HUES64 (cell line): ENCODE data around the gene C5AR2.

Experiments
- H3K27ac ChIP-seq: 2 replicates; pipeline ENCODE4 v1.7.0; 2013; ENCODE audit warnings: low read depth, low read length, inconsistent platforms
- H3K27me3 ChIP-seq: 2 replicates; pipeline ENCODE4 v1.6.1; 2013; ENCODE audit warnings: mild to moderate bottlenecking, low read length; ENCODE audit not compliant: insufficient read depth
- H3K36me3 ChIP-seq: 2 replicates; pipeline ENCODE4 v1.6.1; 2013; ENCODE audit warnings: mild to moderate bottlenecking, low read length; ENCODE audit not compliant: insufficient read depth
- H3K4me1 ChIP-seq: 2 replicates; pipeline ENCODE4 v1.6.1; 2013; ENCODE audit warnings: mild to moderate bottlenecking, low read length, moderate library complexity; ENCODE audit not compliant: insufficient read depth
- H3K4me3 ChIP-seq: 2 replicates; pipeline ENCODE4 v1.5.1; 2013; ENCODE audit warnings: mild to moderate bottlenecking, low read length, moderate library complexity
- H3K9ac ChIP-seq: 2 replicates; pipeline ENCODE4 v1.6.1; 2013; ENCODE audit warnings: mild to moderate bottlenecking, low read depth, low read length
- H3K9me3 ChIP-seq: 2 replicates; pipeline ENCODE4 v1.6.1; 2013; ENCODE audit warnings: low read depth, low read length; ENCODE audit not compliant: insufficient read depth
- WGBS: fragments of 150-250, 120-280 bp; methylation state at CpG from one replicate; pipeline ENCODE4 v1.1.7; 2013; ENCODE audit warnings: missing lambda C conversion rate; 5-methylcytosine and 5-hydroxymethylcytosine counted together

C5AR2 gene

DNA sequence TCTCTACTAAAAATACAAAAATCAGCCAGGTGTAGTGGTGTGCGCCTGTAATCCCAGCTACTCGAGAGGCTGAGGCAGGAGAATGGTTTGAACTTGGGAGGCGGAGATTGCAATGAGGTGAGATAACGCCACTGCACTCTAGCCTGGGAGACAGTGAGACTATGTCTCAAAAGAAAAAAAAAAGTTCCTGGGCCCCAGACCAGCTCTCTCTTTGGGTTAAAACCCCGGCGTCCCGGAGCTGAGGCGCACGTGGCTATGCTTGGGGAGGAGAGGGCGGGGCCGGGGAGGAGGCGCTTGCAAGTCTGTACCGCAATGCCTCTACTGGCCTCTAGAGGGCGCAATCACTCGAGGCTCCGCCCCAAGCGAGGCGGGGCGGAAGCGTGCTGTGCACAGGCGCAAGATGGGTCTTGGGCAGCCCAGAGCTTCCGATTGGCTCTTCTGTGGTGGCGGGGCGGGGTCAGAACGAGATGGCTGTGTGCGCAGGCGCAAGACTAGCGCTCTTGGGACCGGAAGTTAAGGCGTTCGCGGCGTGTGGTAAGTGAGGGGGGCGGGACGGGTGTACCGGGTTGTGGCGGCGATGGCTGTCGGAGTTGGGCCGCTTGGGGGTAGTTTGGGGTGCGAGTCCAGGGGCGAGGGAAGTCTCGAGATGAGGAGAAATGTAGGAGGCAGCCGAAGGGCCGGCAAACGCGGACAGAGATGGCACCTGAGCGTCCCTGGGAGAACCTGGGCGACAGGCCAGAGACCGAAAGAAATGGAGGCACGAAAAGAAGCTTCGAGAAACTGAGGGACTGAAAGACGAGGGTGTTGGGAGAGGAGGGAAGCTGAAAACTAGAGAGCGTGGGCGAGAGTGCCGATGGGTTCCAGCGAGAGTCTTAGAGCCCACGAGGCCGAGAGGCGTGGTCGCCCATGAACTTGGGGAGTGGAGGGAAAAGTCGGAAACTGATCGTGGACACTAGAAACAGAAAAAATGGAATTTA is 17.1 kb downstream of the C5AR2 start, which contains the start of gene DHX34:
Gene DHX34, plus strand, starts transcription at position 497 of the 977 bp plus-strand sequence. CDS start 3,716 bp downstream, outside the sequence.
- WGBS, result 5% methylated on average over 63 of the region's 63 CpGs
- Histone ChIP-seq H3K27me3 (no peaks in the 10 kb centered on the region), H3K27ac (peak within 1 kb of the TSS; percentile 3; the same call in 1 of the 2 replicates), H3K4me1 (no peaks in the 10 kb centered on the region), H3K9me3 (no peaks in the 10 kb centered on the region), H3K9ac (peak within 1 kb of the TSS; percentile 83), H3K36me3 (peaks cover 23% of the 10 kb centered on the region), H3K4me3 (peak within 1 kb of the TSS; percentile 84)

DNA sequence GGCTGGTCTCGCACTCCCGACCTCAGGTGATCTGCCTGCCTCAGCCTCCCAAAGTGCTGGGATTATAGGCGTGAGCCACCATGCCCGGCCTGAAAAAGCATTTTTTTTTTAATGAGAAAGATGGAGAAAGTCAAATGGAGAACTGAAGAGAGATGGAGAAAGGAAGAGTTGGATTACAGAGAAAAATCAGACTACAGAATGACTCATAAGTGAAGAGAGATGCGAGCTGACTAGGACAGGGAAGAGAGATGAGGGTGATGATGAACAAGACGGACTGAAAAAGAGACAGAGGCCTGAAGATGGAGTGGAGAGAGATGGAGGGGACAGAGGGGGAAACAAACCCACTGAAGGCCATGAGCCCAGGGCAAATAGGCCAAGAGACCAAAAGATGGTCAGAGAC is 18.7 kb downstream of the C5AR2 start:
- WGBS, result 94% methylated on average over 6 of the region's 6 CpGs
- H3K4me1 ChIP-seq, result no peaks in the 10 kb centered on the region
- H3K9me3 ChIP-seq, result no peaks in the 10 kb centered on the region
- no peak overlapping the region for H3K4me3 ChIP-seq
- peaks cover 36% of the 10 kb centered on the region for H3K36me3 ChIP-seq
- no peak overlapping the region for H3K27ac ChIP-seq
- H3K9ac ChIP-seq, result no peak overlapping the region
- H3K27me3 ChIP-seq, result no peaks in the 10 kb centered on the region

DNA sequence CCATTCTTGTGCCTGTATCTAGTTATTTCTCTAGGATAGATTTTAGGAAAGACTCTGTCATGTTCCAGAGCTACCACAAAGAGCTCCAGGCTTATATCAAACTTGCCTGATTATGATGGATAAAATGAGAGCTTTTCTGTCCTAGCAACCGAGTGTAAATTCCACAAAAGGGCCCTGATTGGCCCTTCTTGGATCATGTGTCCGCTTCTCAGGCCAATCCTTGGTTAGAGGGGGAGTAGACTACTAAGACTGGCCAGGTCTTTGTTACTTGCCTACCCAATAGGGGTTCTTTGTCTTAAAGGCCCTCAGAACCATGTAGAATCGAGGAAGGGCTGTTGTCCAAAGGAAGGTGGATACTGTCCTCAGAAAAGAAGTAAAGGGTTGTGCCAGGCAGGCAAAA is 19.6 kb downstream of the C5AR2 start:
- Histone ChIP-seq H3K4me3 (no peak overlapping the region), H3K9ac (no peak overlapping the region), H3K27ac (peak overlapping the region; percentile 40; the same call in 1 of the 2 replicates), H3K9me3 (no peaks in the 10 kb centered on the region), H3K27me3 (no peaks in the 10 kb centered on the region), H3K4me1 (no peaks in the 10 kb centered on the region), H3K36me3 (peaks cover 45% of the 10 kb centered on the region)
- 88% methylated on average over 3 of the region's 3 CpGs for WGBS

DNA sequence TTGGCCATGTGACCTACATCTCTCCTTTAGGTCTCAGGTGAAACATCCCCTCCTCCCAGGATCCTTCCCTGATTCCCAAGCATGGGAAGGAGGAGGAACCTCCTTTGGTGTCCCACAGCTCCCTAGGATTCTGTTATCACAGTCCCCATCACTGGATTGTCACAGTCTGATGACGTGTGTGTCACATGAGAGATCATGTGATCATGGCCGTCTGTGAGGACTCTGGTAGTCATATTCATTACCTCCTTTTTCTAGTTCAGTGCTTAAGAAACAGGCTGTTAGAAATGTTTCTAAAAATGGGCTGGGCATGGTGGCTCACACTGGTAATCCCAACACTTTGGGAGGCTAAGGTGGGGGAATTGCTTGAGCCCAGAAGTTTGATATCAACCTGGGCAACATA is 20.1 kb downstream of the C5AR2 start:
- Histone ChIP-seq H3K27ac (peak overlapping the region; percentile 40; the same call in 1 of the 2 replicates), H3K4me3 (no peak overlapping the region), H3K27me3 (no peaks in the 10 kb centered on the region), H3K4me1 (no peaks in the 10 kb centered on the region), H3K9me3 (no peaks in the 10 kb centered on the region), H3K36me3 (peaks cover 50% of the 10 kb centered on the region), H3K9ac (no peak overlapping the region)
- WGBS, result 90% methylated on average over 2 of the region's 2 CpGs

DNA sequence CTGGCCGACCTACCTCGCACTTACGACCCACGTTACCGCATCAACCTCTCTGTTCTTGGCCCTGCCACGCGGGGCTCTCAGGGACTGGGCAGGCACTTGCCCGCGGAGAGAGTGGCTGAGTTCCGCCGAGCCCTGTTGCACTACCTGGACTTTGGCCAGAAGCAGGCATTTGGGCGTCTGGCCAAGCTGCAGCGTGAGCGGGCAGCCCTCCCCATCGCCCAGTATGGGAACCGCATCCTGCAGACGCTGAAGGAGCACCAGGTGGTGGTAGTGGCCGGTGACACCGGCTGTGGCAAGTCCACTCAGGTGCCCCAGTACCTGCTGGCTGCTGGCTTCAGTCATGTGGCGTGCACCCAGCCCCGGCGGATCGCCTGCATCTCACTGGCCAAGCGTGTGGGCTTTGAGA is 21.3 kb downstream of the C5AR2 start:
- Histone ChIP-seq H3K9me3 (no peaks in the 10 kb centered on the region), H3K4me1 (no peaks in the 10 kb centered on the region), H3K36me3 (peaks cover 62% of the 10 kb centered on the region), H3K27me3 (no peaks in the 10 kb centered on the region), H3K27ac (no peak overlapping the region), H3K9ac (no peak overlapping the region), H3K4me3 (no peak overlapping the region)
- 96% methylated on average over 24 of the region's 24 CpGs for WGBS

DNA sequence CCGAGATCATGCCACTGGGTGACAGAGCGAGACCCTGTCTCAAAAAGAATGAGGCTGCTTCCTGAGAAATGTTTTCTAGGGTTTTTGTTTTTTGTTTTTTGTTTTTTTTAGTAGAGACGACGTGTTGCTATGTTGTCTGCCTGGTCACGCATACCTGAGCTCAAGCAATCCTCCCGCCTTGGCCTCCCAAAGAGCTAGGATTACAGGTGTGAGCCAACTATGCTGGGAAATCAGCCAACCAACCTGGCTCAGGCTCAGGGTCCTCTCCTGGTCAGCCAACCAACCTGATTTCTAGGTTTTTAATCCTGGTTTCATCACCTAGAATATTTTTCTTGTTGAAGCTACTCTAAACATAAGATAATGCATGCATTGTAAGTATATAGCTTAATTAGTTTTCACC is 24.9 kb downstream of the C5AR2 start:
- H3K36me3 ChIP-seq, result peaks cover 95% of the 10 kb centered on the region
- H3K27ac ChIP-seq, result no peak overlapping the region
- no peak overlapping the region for H3K4me3 ChIP-seq
- no peaks in the 10 kb centered on the region for H3K4me1 ChIP-seq
- no peaks in the 10 kb centered on the region for H3K27me3 ChIP-seq
- no peak overlapping the region for H3K9ac ChIP-seq
- no peaks in the 10 kb centered on the region for H3K9me3 ChIP-seq
- WGBS, result 97% methylated on average over 6 of the region's 6 CpGs

DNA sequence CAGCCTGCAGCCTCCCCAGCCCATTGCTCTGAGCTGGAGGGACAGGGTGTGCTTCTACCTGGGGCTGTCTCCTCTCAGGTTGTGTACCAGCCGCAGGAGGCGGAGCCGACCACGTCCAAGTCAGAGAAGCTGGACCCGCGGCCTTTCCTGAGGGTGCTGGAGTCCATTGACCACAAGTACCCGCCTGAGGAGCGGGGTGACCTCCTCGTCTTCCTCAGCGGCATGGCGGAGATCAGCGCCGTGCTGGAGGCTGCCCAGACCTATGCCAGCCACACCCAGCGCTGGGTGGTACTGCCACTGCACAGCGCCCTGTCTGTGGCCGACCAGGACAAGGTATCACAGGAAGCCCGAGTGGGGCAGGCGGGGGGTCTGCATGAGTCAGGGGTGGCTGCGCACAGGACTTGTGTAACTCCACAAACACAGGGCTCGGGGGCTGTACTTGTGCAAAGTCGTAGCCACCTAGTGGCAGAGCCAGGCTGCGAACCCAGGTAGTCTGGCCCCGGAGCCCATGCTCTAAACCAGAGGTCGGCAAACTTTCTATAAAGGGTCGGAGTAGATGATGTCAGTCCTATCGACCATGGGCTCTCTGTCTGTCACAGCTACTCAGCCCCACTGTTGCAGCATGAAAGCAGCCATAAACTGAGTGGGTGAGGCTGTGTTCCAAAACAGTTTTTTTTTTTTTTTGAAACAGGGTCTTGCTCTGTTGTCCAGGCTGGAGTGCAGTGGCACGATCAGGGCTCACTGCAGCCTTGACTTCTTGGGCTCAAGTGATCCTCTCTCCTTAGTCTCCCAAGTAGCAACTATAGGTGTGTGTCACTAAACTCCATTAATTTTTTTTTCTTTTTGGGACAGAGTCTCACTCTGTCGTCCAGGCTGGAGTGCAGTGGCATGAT is 26.1 kb downstream of the C5AR2 start:
- Histone ChIP-seq H3K9me3 (no peaks in the 10 kb centered on the region), H3K4me1 (no peaks in the 10 kb centered on the region), H3K27ac (no peak overlapping the region), H3K36me3 (peaks cover 95% of the 10 kb centered on the region), H3K27me3 (no peaks in the 10 kb centered on the region), H3K4me3 (no peak overlapping the region), H3K9ac (no peak overlapping the region)
- WGBS, result 96% methylated on average over 28 of the region's 28 CpGs

DNA sequence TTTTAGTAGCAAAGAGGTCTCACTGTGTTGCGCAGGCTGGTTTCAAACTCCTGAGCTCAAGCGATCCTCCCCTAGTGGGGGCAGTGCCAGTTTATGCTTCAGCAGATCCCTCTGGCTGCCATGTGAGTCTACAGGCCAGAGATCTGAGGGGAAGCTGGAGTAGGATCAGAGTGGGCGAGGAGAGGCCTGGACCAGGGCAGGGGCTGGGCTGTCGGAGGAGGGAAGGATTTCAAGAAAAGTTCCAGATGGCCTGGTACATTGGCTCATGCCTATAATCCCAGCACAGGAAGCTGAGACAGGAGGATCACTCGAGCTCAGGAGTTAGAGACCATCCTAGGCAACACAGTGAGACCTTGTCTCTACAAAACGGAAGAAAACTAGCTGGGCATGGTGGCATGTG is 27.0 kb downstream of the C5AR2 start:
- Histone ChIP-seq H3K36me3 (peaks cover 96% of the 10 kb centered on the region), H3K9ac (no peak overlapping the region), H3K9me3 (no peaks in the 10 kb centered on the region), H3K4me3 (no peak overlapping the region), H3K27ac (no peak overlapping the region), H3K4me1 (no peaks in the 10 kb centered on the region), H3K27me3 (no peaks in the 10 kb centered on the region)
- WGBS, result 95% methylated on average over 6 of the region's 6 CpGs

DNA sequence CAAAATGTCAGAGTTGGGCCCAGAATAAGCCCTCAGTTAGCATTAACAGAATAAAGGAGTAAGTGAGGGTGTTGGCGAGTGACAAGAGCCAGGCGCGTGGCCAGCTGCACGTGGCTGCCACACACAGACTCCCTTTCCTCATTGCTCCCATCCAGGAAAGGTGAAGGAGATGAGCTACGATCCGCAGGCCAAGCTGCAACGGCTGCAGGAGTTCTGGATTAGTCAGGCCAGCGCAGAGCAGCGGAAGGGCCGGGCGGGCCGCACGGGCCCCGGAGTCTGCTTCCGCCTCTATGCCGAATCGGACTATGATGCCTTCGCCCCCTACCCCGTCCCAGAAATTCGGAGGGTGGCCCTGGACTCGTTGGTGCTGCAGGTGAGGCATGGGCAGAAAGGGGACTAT is 30.3 kb downstream of the C5AR2 start:
- peaks cover 87% of the 10 kb centered on the region for H3K36me3 ChIP-seq
- no peak overlapping the region for H3K4me3 ChIP-seq
- no peaks in the 10 kb centered on the region for H3K4me1 ChIP-seq
- no peaks in the 10 kb centered on the region for H3K27me3 ChIP-seq
- H3K27ac ChIP-seq, result no peak overlapping the region
- 96% methylated on average over 21 of the region's 21 CpGs for WGBS
- no peak overlapping the region for H3K9ac ChIP-seq
- no peaks in the 10 kb centered on the region for H3K9me3 ChIP-seq

DNA sequence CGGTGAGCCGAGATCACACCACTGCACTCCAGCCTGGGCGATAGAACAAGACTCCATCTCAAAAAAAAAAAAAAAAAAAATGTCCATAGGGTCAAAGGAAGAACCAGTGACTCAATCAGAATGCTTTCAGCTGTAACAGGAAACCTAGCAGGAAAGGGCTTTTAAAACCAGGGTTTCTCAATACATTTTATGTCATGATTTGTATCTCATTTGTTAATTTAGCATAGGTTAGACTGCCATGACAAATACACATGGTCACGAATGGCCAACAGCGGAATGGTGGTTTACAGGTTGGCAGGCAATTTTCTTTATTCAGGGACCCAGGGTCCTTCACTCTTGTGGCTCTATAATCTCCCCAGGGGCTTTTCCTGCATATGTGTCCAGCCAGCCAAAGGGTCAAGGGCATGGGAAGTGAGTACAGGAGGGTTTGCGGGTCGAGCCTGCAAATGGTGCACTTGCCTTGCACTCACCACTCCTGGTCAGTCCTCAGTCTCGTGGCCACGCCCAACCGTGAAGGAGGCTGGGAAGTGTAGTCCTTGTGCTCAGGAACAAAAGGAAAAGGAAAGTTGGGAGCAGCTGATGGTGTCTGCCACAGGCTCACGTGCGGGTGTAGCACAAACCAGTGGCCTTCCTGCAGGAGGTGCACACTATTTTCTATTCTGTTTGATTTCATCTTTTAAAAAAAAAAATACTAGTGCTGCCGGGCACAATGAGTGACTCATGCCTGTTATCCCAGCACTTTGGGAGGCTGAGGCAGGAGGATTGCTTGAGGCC is 32.0 kb downstream of the C5AR2 start:
- H3K36me3 ChIP-seq, result peaks cover 78% of the 10 kb centered on the region

More for the DNA sequence above, 32.0 kb downstream of the C5AR2 start:
- H3K4me1 ChIP-seq, result no peaks in the 10 kb centered on the region
- no peak overlapping the region for H3K9ac ChIP-seq
- no peaks in the 10 kb centered on the region for H3K27me3 ChIP-seq
- WGBS, result 91% methylated on average over 13 of the region's 13 CpGs
- no peak overlapping the region for H3K4me3 ChIP-seq
- H3K27ac ChIP-seq, result no peak overlapping the region
- H3K9me3 ChIP-seq, result no peaks in the 10 kb centered on the region
